ENCODE measurements around the gene ACO1. TPM values are rescaled to one million over a fixed set of nuclear protein-coding genes. Genes with fewer than 3 reads are reported as not detected.

The ACO1 gene
- total RNA-seq: 80.6 and 86.9 TPM in 2 replicates

DNA sequence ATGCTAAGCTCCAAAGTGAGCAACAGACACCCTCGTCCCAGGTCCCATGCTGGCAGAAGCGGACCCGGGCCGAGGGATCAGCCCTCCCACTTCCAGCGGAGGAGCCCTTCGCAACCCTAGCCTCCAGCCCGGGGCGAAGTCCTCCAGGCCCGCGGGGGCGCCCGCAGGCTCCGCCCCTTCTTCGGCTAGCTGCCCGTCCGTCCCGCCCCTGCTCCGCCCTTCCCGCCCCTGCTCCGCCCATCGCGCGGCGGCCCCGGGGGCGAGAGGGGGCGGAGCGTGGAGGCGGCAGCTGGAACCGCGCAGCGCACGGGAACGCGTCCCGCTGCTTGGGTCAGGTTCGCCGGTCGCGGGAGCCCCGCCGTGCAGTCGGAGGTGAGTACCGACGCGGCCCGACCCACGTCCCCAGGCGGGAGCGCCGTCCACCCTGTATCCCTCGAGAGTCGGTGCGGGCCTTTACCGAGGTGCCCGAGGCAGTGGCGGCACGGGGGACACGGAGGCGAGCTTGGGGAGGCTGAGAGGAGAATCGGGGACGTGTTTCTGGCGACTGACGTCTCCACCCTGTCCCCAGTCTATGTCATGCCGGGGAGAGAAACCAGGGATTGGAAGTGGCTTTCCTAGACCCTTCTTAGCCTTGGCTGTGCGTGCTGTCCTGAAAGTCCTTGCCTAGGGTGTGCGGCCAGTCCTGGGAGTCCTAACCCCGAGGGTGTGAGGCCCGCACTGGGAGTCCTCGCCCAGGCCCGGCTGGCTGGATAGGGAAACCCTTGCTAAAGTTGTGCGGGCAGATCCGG lies at the start of gene ACO1:
TSS of gene ACO1 (plus strand) at position 280 of the 788 bp plus-strand sequence. CDS start 20,864 bp downstream, outside the sequence.

Other genes starting within 250 kb of the ACO1 start
- gene RIGI, start 141.6 kb downstream of the ACO1 start, total RNA-seq: 15.3 and 22.6 TPM in 2 replicates
- gene SMIM27, start 167.7 kb downstream of the ACO1 start, total RNA-seq: 1.1 and 3.7 TPM in 2 replicates
- 35.7 and 37.8 TPM in 2 replicates for gene TOPORS, start 167.9 kb downstream of the ACO1 start, total RNA-seq
- gene NDUFB6, start 188.5 kb downstream of the ACO1 start, total RNA-seq: 16.1 and 26.8 TPM in 2 replicates